ENCODE measurements around the gene PVALB.

- TF ChIP-seq, protein P1, sequence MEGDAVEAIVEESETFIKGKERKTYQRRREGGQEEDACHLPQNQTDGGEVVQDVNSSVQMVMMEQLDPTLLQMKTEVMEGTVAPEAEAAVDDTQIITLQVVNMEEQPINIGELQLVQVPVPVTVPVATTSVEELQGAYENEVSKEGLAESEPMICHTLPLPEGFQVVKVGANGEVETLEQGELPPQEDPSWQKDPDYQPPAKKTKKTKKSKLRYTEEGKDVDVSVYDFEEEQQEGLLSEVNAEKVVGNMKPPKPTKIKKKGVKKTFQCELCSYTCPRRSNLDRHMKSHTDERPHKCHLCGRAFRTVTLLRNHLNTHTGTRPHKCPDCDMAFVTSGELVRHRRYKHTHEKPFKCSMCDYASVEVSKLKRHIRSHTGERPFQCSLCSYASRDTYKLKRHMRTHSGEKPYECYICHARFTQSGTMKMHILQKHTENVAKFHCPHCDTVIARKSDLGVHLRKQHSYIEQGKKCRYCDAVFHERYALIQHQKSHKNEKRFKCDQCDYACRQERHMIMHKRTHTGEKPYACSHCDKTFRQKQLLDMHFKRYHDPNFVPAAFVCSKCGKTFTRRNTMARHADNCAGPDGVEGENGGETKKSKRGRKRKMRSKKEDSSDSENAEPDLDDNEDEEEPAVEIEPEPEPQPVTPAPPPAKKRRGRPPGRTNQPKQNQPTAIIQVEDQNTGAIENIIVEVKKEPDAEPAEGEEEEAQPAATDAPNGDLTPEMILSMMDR (IDR thresholded peaks at IDR 0.05; ENCODE audit: borderline replicate concordance, extremely low read depth, low read length, poor library complexity, severe bottlenecking) = no peak
- TF ChIP-seq EZH2 (IDR thresholded peaks at IDR 0.05; ENCODE audit: borderline replicate concordance, low read depth, low read length, severe bottlenecking) = no peak
Measured at GRCh38 chr22:36852056-36852973, 35.5 kb upstream of the PVALB start.
